ENCODE results near the gene BOC. TPM values are rescaled to one million over a fixed set of nuclear protein-coding genes. Genes with fewer than 3 reads are reported as not detected.

Gene BOC
- total and polyA plus RNA-seq, 8 donors: 4.9 to 19.5 (median 9.9) TPM

GRCh38 chr3:113261626-113262303, 50.4 kb downstream of the BOC start:
- Histone ChIP-seq H3K4me1 (peaks cover 0 to 22% (median 21%) of the 10 kb centered on the region in 3 donors), H3K4me3 (no peak overlapping the region), H3K36me3 (no peaks in the 10 kb centered on the region), H3K27me3 (no peaks in the 10 kb centered on the region), H3K27ac (no peak overlapping the region), H3K9me3 (no peaks in the 10 kb centered on the region)
- ATAC-seq (peak; percentile 69 to 87 (median 84)), FAIRE-seq (no peak), DNase-seq (no peak)
- 21 to 24% methylated on average over 1 of the region's 1 CpG for WGBS, 2 donors
- intact Hi-C loops (cut with DNase I): no loop called here
- TF ChIP-seq CTCF (IDR thresholded peaks at IDR 0.05): no peak

GRCh38 chr3:113262304-113262665, 50.9 kb downstream of the BOC start:
- intact Hi-C loops (cut with DNase I): no loop called here
- no peaks in the 10 kb centered on the region for H3K27me3 ChIP-seq
- no peak overlapping the region for H3K27ac ChIP-seq
- FAIRE-seq (no peak), ATAC-seq (no peak), DNase-seq (no peak)
- H3K36me3 ChIP-seq: no peaks in the 10 kb centered on the region
- H3K4me3 ChIP-seq: no peak overlapping the region
- no peak for TF ChIP-seq CTCF (IDR thresholded peaks at IDR 0.05)
- H3K9me3 ChIP-seq: no peaks in the 10 kb centered on the region
- H3K4me1 ChIP-seq: peaks cover 0 to 22% (median 21%) of the 10 kb centered on the region in 3 donors
- WGBS, 2 donors: 59 to 61% methylated on average over 2 of the region's 2 CpGs

- no peaks in the 10 kb centered on the region for H3K27me3 ChIP-seq
- no peaks in the 10 kb centered on the region for H3K9me3 ChIP-seq
- no peak overlapping the region for H3K4me3 ChIP-seq
- DNase-seq (no peak), ATAC-seq (no peak), FAIRE-seq (no peak)
- H3K4me1 ChIP-seq: peaks cover 0 to 22% (median 21%) of the 10 kb centered on the region in 3 donors
- whole genome bisulfite sequencing, 2 donors: 85 to 88% methylated on average over 2 of the region's 2 CpGs
- H3K27ac ChIP-seq: no peak overlapping the region
- TF ChIP-seq CTCF (IDR thresholded peaks at IDR 0.05): no peak
- intact Hi-C loops (cut with DNase I): no loop called here
- no peaks in the 10 kb centered on the region for H3K36me3 ChIP-seq
Observed at GRCh38 chr3:113263020-113263419, 51.7 kb downstream of the BOC start.

GRCh38 chr3:113263778-113264177, 52.4 kb downstream of the BOC start:
- DNase-seq (no peak), ATAC-seq (no peak), FAIRE-seq (no peak)
- H3K4me3 ChIP-seq: no peak overlapping the region
- H3K27ac ChIP-seq: peak overlapping the region in 1 of 4 donors; percentile 1
- intact Hi-C loops (cut with DNase I): no loop called here
- no peaks in the 10 kb centered on the region for H3K27me3 ChIP-seq
- H3K4me1 ChIP-seq: peaks cover 0 to 22% (median 21%) of the 10 kb centered on the region in 3 donors
- no peaks in the 10 kb centered on the region for H3K9me3 ChIP-seq
- no peaks in the 10 kb centered on the region for H3K36me3 ChIP-seq
- TF ChIP-seq CTCF (IDR thresholded peaks at IDR 0.05): no peak
- 62 to 65% methylated on average over 3 of the region's 3 CpGs for WGBS, 2 donors
